DMS114 treated with DMSO at 0.1 percent for 48 hours (cell line): Measurements from ENCODE around the gene HNMT.
A peak's percentile ranks its signal among the peaks of the same experiment; 100 is the strongest.
"Not testable (repeated sequence)": the region's sequence is repeated elsewhere in the genome, so short reads cannot be mapped to it uniquely, and the experiment has no call there.

Experiments used
- DNase-seq: peaks from one replicate; lab custom pipeline; 2025; ENCODE audit not compliant: unreplicated experiment; lab: John Stamatoyannopoulos, UW

Gene HNMT

DNA sequence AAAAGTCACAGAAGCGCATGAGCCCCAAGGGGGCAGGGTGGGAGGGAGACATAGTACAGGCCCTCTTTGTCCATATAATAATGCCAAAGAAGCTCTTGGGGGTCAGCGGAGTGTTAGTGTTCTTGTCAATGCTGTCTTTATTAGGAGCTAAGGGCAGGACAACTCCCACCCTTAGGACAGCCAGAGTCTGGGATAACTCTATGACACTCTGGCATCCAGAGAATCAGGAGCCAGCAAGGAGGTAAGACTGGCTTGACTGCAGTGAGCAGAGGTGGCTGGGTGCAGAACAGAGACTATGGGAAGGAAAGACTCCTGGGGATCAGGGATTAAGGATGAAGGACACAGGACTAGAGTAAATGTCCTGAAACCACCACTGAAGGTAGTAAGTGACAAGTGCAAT, 19.0 kb upstream of the HNMT start:
- no peak for DNase-seq

DNA sequence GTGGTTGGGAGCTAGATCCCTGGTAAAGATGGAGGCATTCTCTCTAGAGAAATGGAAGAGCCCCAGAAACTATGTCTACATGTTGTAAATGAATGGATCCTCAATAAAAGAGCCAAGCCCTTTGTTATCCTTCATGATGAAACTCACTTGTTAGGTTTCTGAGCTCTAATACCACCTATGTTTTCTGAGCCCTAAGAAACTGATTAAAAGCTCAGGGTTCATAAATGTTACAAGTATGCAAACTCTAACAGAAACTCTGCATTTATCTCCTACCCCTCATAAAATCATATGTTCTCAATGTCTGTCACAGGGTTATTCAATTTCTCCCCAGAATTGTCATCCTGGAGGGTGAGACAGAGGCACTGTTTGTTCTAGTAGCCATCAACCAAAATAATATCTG, 18.0 kb upstream of the HNMT start:
- DNase-seq = no peak

DNA sequence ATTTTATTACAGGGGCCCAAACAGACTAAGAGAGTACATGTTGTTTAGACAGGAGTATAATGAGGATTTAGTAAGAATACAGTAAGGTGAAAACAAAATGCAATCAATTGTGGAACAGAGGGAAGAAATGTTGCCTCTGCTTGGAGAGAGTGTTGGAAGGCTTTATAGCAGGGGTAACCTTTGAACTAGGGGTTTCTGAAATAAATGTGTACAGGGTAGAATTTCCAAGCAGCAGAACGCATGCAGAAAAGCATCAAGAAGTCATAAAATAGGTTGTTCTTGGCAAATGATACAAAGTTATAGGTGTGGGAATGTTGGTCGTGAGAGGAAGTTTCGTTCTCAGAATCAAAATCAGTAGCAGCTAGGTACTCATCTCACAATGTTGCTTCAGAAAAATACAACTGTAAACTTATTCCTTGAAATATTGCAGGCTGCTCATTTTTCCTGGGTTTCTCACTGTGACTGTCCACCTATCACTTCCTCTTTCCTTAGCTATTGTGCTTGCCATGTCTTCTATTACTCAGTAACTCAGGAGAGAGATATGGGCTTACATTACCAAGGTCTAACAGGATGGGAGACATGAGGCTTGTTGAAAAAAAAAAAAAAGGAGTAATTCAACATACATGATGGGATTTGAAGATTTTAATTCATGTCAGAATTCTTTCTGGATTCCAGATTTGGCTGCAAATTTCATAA, 17.1 kb upstream of the HNMT start:
- no peak for DNase-seq

DNA sequence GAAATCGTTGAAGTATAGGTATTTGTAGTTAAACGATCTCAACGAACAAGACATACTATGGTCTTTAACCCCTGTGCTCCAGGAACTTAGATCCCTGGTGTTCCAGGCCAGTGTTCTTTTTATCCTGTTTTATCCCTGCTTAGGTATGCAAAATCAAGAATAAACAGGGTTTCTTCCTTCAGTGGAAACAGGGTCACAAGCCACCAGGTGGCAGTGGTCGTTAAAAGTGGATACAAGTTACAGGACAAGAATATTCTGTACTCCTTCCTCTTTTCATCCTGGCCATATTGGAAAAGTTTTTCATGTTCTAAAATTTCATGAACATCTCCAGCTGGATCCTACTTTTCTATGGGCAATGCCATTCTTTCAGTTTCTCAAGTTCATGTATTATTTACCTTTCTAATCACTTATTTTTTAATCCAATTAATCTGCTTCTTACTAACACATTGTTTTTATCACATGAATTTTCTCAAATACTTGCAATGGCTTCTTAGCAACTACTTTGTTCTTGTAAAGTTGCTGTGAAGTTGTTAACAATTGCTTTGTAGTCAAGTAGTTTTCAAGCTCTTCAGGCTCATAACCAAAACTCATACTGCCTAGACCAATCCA, 16.4 kb upstream of the HNMT start:
- peak; percentile 2 for DNase-seq

DNA sequence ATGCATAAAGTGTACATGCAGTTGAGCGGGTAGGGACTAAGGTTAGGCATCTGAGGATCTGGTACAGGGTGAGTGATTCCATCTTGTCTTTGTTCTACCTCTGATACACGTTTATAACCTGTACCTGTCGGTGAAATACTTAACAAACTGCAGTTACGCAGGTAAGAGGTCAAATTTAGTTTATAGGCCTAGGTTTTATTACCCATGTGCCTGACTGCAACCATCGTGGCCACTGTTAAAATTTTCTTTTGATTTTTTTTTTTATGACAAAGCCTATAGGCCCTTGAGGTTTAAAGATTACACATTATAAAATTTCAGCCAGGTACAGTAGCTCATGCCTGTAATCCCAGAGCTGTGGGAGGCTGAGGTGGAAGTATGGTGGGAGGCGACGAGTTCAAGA, 15.4 kb upstream of the HNMT start:
- no peak for DNase-seq

DNA sequence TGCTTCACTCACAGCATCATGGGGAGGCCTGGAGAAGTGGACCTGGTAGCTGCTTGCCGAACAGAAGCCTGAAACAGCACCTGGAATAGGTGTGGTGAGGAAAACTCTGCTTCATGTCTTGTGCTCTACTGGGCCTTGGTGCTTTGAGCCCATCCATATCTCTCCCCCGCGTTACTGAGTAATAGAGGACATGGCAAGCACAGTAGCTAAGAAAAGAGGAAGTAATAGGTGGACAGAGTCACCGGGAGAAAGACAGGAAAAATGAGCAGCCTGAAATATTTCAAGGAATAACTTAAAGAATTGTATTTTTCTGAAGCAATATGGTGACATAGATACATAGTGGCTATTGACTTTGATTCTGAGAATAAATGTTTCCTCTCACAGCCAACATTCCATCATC, 14.0 kb upstream of the HNMT start:
- no peak for DNase-seq

DNA sequence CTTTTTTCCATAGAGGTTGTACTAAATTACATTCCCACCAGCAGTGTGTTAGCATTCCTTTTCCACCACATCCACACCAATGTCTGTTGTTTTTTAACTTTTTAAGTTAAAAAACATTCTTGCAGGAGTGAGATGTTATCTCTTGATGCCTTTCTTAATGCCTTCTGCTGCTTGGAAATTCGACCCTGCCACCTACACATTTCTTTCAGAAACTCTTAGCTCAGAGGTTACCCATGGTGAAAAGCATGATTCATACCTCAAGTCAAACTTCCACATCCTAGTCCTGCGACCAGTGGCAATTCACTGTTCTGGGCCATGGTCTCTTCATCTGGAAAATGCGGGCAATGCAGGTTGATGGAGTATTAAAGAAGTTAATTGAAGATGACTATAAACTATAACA, 12.7 kb upstream of the HNMT start:
- no peak for DNase-seq

DNA sequence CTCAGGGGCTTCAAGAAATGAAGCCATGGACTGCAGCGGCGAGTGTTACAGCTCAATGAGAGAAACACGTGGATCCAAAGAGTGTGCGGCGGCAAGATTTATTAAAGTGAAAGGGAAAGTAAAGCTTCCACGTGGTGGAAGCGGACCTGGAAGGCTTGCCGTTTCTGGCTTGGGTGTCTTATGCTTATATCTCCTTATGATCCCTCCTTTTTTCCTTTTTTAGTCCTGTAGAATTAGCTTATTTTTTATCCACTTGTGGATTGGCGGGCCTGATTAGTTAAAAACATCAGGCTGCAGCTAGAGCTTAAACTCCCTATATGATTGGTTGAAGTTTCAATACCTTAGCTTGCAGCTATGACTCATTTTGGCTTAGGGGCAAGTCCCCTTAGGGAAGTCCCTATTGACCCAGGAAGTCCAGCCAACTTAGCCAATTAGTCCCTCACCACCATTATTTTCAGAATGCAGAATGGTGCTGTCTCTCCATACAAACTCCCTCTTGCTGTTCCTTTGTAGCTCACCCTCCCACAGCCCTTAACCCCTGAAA, 11.6 kb upstream of the HNMT start:
- DNase-seq = no peak

DNA sequence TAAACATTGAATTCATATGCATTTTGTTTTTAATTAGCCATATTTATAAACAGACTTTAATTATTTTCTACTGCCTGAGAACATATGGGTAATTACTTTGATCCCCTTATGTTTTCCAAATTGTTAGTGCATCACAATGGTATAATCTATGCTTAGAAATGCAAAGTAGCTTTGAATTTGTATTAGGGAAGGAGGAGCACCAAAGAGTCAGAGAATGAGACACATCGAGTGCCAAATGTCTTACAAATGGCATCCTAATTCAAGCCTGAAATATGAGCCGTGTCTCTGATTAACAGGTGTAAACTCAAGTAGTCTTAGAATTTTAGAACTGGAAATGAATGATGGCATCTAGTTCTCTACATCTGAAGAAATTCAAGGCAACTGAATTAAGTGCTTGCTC, 8.7 kb upstream of the HNMT start:
- no peak for DNase-seq

DNA sequence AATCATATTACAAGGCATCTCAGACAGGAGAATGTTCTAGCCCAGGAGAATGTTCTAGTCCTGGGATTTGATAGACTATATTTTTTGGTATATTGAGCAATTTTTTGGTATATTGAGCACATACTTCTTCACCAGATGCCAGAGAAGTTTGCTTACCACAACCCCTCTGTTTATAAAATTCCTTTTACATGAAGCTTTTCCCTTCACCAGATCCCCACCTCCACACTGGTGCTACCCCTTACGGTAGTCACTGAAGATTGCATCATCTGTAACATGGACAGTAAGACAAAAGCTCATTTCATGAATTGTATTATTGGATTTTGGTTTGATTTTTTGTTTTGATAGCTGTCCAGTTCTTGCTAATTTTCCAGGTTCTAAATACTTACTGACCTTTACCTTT, 7.2 kb upstream of the HNMT start:
- no peak for DNase-seq

DNA sequence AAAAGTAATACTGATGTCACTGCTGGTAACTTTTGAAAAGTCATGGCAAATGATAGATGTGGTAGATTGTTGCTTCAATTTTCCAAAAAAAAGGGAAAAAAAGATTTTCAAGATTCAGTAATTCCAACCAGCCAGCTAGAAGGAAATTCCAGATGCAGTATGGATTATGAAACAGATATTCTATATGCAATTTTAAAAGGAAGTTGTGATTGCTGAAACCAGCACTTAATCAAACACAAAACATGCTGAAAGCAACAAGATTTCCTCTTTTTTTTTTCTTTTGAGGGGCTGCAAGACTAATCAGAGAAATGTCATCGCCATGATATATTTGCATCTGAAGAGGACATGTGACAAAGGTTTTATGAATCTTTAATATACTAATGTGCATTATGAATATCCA, 5.1 kb upstream of the HNMT start:
- DNase-seq = no peak

DNA sequence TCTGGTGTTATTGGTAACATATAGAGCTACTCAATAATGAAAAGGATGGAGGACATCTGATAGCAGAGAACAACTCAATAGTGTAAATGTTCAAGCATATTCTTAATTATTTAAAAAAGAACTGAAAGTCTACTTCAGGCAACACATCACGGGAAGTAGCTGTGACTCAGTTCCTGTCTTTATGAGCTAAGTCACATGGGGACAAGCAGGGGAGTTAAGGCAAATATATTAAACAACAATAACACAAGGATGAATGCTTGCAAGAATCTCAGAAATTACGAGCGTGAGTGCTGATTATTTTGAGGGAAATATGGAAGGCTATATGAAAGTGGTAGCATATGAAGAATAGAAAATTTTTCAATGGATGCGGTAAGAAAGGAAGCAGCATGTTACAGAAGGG, 4.0 kb upstream of the HNMT start:
- DNase-seq = no peak

DNA sequence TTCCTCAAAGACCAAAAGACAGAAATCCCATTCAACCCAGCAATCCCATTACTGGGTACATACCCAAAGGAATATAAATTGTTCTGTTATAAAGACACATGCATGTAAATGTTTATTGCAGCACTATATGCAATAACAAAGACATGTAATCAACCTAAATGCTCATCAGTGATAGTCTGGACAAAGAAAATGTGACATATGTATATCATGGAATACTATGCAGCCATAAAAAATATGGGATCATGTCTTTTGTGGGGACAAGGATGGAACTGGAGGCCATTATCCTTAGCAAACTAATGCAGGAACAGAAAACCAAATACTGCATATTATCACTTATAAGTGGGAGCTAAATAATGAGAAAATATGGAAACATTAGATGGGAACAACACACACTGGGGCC, 2.7 kb upstream of the HNMT start:
- DNase-seq = no peak

DNA sequence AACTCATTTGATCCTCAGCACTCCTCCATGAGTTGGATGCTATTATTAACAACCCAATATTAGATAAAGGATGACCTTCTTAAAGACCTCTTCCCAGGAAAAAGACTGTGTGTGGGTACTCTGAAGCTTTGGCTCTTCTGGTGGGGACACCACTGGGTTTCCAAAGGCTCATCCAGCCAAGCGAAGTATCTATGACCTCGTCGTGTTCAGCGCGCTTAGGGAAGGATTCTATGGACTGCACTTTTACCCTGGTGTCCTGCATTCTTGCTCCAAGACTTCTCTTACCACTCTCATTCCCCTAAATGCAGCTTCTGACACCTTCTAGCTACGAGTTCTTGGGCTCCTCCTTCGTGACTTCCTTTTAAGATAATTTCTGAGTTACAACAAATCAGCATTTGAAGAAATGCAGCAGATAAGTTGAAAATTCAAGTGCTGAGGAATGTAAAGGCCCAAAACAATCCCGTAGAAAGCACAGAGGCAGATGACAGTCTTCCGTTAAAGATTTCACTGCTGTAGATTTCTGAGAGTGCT, 673 bp upstream of the HNMT start:
- no peak for DNase-seq

DNA sequence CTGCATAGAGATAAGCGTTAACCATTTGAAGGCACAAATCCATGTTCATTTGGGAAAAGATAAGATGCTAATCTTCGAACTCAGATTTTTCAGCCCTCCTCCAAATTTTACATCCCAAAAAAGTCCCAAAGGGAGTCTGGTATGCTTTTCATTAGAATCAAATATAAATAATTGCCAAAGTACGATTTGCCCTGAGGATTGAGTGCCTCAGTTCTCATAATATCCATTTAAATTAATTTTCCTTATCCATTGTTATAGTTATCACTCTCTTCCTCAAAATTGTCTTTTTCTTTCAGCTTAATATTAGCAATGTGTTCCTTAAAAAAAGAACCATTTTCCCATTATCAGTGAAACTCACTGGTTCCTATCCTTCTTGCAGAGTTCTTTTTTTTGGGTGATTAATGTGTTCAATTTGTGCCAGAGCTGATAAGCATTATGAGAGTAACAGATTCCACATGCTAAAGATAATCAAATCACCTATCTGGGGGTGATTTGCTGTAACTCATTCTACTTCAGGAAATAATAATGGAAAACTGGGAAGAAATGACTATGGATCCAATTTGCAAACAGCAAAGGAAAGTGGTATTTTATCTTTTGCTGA, 686 bp downstream of the HNMT start:
- DNase-seq = no peak

DNA sequence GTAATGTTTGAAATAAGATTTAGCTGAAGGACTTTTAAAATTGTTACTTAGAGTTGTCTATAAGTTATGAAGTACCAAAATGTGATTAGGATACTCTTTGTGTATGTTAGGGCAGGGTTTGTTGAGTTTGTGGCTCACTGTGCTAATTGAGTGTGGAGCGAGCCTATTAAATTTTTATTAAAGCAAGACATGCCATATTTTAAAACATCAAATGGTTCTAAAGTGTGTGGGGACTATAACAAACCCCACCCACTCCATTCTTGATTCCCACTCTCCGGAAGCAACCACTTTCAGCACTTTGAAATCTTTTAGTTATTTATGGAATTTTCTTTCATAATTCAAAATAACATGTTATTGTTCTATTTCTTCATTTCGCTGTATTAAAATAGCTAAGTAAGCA, 1.8 kb downstream of the HNMT start:
- no peak for DNase-seq

DNA sequence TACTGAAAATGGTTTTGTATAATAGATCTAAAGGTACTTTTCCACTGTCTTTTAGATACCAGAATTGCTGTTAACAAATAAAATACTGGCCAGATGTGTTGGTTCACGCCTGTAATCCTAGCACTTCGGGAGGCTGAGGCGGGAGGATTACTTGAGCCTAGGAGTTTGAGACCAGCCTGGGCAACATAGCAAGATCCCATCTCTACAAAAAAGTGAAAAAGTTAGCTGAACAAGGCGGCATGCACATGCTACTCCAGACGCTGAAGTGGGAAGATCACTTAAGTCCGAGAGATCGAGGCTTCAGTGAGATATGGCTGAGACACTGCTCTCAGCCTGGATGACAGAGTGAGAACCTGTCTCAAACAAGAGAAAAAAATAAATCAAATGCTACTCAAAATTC, 2.8 kb downstream of the HNMT start:
- no peak for DNase-seq

DNA sequence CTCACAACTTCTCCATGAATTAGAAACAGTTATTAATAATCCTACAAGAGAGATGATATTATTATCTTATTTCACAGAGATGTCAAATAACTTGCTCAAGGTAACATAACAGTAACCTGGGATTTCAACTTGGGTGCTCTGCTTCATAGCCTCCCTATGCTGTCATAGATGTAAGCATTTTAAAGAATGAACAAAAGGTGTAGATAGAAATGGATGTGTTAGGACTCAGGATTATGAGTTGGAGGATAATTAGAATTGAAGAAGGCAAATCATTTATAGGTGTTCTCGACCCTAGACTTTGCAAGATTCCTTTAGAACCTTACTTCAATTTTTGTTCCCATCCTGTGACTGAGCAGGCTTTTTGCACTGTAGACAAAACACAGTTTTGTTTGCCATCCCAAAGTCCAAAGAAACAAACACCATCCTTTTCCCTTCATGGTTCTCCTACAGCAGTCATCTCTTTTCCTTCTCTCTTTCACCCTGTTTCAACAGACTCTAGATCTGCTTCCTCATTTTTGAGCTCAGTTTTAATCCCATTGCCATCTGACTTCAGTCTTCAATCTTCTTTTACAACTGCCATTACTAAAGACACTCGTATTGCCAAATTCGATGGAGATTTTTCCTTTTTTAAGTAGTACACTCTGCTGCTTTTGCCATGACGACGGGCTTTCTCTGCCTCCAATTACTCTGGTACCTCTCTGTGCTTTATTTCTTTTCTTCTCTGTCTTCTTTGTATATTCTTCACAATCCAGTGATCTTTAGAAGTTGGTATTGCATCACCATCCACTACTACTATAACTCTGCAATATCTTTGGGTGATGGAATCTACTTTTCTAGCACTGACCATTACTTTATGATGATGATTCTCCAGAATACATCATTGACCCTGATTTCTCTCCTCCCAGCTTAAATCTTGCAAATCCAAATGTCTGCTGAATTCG, 4.5 kb downstream of the HNMT start:
- no peak for DNase-seq

DNA sequence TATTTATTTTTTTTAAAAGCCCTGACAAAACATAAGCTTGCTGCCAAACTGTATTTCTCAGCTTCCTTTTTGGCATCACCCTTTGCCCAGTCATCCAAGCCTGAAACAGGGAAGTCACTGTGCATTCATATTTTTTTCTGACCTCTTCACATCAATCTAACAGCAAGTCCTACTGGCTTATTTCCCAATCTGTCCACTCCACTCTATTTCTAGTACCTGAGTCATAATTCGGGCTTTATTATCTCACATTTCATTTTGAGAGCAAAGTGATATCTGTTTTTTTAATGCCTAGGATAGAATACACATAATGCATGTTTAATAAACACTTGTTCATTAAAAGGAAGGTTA, 5.1 kb downstream of the HNMT start:
- DNase-seq = no peak

DNA sequence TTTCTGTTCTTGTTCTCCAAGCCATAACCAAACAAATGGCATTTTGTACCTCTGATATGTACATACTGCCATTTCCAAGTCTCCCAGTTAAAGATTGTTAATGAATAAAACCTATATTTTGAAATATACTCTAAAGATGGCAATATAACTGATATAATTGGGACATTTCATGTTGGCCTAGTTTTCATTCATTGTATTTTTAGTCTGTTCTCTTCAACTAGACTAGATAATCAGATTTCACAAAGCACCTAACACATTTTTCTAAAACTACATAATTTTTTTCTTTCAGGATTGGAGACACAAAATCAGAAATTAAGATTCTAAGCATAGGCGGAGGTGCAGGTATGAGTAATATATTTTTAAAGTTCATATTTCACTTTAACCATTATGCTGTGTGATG, 5.6 kb downstream of the HNMT start:
- no peak for DNase-seq

DNA sequence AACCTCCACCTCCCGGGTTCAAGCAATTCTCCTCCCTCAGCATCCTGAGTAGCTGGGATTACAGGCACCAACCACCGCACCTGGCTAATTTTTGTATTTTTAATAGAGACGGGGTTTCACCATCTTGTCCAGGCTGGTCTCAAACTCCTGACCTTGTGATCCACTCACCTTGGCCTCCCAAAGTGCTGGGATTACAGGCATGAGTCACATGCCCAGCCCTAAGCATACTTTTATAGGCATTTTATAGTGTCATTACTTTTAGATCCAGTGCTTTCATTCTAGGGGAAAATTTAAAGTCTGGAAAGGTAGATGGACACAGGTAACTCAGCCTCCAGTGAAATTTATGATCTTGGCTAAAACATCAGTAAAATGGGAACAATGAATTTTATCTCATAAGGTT, 7.0 kb downstream of the HNMT start:
- not testable (repeated sequence) for DNase-seq
